HepG2 (cell line): ENCODE data around the gene LZTS2. TPM values are rescaled to one million over a fixed set of nuclear protein-coding genes. Genes with fewer than 3 reads are reported as not detected.

ENCODE experiments used
- ASH2L ChIP-seq: fragments of 300-600, 200-600 bp; sonication (generic); IDR thresholded peaks from 2 replicates; pipeline ENCODE4 v1.7.0; 2017; ENCODE audit warnings: low read depth, mild to moderate bottlenecking, moderate library complexity, mixed read lengths, low read length; ENCODE audit not compliant: insufficient read length
- BHLHE40 ChIP-seq: IDR thresholded peaks from 2 replicates; pipeline ENCODE4 v1.6.1; 2011; ENCODE audit warnings: low read length, improper control_type of control experiment
- EEA1 ChIP-seq: sonication (generic); formaldehyde crosslinking; IDR thresholded peaks from 2 replicates; pipeline ENCODE4 v1.5.1; 2020; ENCODE audit warnings: mild to moderate bottlenecking, missing genetic modification reagents, borderline replicate concordance
- FIP1L1 ChIP-seq: fragments of 200-400 bp; formaldehyde crosslinking; IDR thresholded peaks from 2 replicates; pipeline ENCODE4 v1.6.1; 2018; ENCODE audit warnings: low read depth, mild to moderate bottlenecking, low read length, moderate library complexity, borderline replicate concordance; ENCODE audit not compliant: insufficient read depth
- FOXA3 ChIP-seq: IDR thresholded peaks from 2 replicates; pipeline ENCODE4 v1.6.1; 2016; ENCODE audit warnings: missing genetic modification reagents, missing compliant biosample characterization
- FOXM1 ChIP-seq: sonication (generic); formaldehyde crosslinking; IDR thresholded peaks from 2 replicates; pipeline ENCODE4 v1.5.0; 2020; ENCODE audit warnings: missing genetic modification reagents
- GATA4 ChIP-seq: sonication (generic); IDR thresholded peaks from 2 replicates; pipeline ENCODE4 v1.6.1; 2016; ENCODE audit warnings: antibody characterized with exemption, low read depth, borderline replicate concordance
- HNRNPLL ChIP-seq: fragments of 200-400 bp; formaldehyde crosslinking; IDR thresholded peaks from 2 replicates; pipeline ENCODE4 v1.6.1; 2017; ENCODE audit warnings: mild to moderate bottlenecking, low read depth, low read length; ENCODE audit not compliant: poor library complexity, severe bottlenecking
- PHF5A ChIP-seq: IDR thresholded peaks from one replicate; pipeline ENCODE4 v1.6.1; 2018; ENCODE audit warnings: low read depth, missing genetic modification reagents; ENCODE audit not compliant: unreplicated experiment
- POLR2G ChIP-seq: fragments of 200-400 bp; formaldehyde crosslinking; IDR thresholded peaks from 2 replicates; pipeline ENCODE4 v1.6.1; 2018; ENCODE audit warnings: mild to moderate bottlenecking, low read depth, low read length, moderate library complexity
- PRMT3 ChIP-seq: sonication (generic); formaldehyde crosslinking; IDR thresholded peaks from 2 replicates; pipeline ENCODE4 v1.8.1; 2022; ENCODE audit warnings: low read depth, mild to moderate bottlenecking, moderate library complexity, missing genetic modification reagents, borderline replicate concordance
- SATB2 ChIP-seq: sonication (generic); formaldehyde crosslinking; IDR thresholded peaks from 2 replicates; pipeline ENCODE4 v1.5.0; 2020; ENCODE audit warnings: missing genetic modification reagents
- SSRP1 ChIP-seq: IDR thresholded peaks from 2 replicates; pipeline ENCODE4 v1.6.1; 2016; ENCODE audit warnings: control low read depth
- ZFY ChIP-seq: sonication (generic); formaldehyde crosslinking; IDR thresholded peaks from 2 replicates; pipeline ENCODE4 v1.4.0; 2020; ENCODE audit warnings: missing genetic modification reagents
- ZNF333 ChIP-seq: sonication (generic); formaldehyde crosslinking; IDR thresholded peaks from 2 replicates; pipeline ENCODE4 v1.4.0; 2020; ENCODE audit warnings: mild to moderate bottlenecking, missing genetic modification reagents, borderline replicate concordance
- ZNF570 ChIP-seq: sonication (generic); formaldehyde crosslinking; IDR thresholded peaks from 2 replicates; pipeline ENCODE4 v1.4.0; 2020; ENCODE audit warnings: mild to moderate bottlenecking, missing genetic modification reagents, borderline replicate concordance
- ZSCAN12 ChIP-seq: sonication (generic); formaldehyde crosslinking; IDR thresholded peaks from 2 replicates; pipeline ENCODE4 v1.9.0; 2021; ENCODE audit warnings: mild to moderate bottlenecking, missing genetic modification reagents
- polyA plus RNA-seq, 8 experiments: library from polyadenylated mRNA; depleted of rRNA in 3 of 8; stranded (reverse) in 7 of 8; unstranded in 1 of 8; fragments of >200 nt; fragmentation: Illumina TruSeq in 4 of 8; extraction: Trizol in 4 of 8; gene quantifications; 2 replicates each; pipeline versions ENCODE4 v1.2.1 to v1.2.3, GENCODE V29; 2011 to 2016; ENCODE audit warnings: low read depth in 4 of 8, missing spikeins in 1 of 8, mixed read lengths in 1 of 8; ENCODE audit not compliant: insufficient read depth in 1 of 8
- total RNA-seq, 5 experiments: library from RNA; depleted of rRNA; stranded (reverse); fragments of >200 nt; fragmentation: Illumina TruSeq; extraction: Trizol; gene quantifications; 2 replicates each; pipeline ENCODE4 v1.2.3, GENCODE V29; 2016; ENCODE audit warnings: low read depth in 1 of 5
- TF ChIP-seq, protein P1 (sequence below): sonication (generic); formaldehyde crosslinking; IDR thresholded peaks from 2 replicates; pipeline ENCODE4 v1.4.0; 2020; ENCODE audit warnings: missing genetic modification reagents
- TF ChIP-seq, protein P2 (sequence below): sonication (generic); formaldehyde crosslinking; IDR thresholded peaks from 2 replicates; pipeline ENCODE4 v1.4.0; 2020; ENCODE audit warnings: missing genetic modification reagents
- TF ChIP-seq, protein P3 (sequence below): sonication (generic); formaldehyde crosslinking; IDR thresholded peaks from 2 replicates; pipeline ENCODE4 v1.5.1; 2020; ENCODE audit warnings: missing genetic modification reagents, mild to moderate bottlenecking, borderline replicate concordance
- TF ChIP-seq, protein P4 (sequence below): sonication (generic); formaldehyde crosslinking; IDR thresholded peaks from 2 replicates; pipeline ENCODE4 v1.8.1; 2022; ENCODE audit warnings: low read depth, mild to moderate bottlenecking, missing genetic modification reagents

LZTS2 gene
- total and polyA plus RNA-seq, 2 of the 13 experiments (the other 11 are each of a cell fraction or from before 2014, with no cell fraction given), result 43.6 to 65.6 TPM

DNA sequence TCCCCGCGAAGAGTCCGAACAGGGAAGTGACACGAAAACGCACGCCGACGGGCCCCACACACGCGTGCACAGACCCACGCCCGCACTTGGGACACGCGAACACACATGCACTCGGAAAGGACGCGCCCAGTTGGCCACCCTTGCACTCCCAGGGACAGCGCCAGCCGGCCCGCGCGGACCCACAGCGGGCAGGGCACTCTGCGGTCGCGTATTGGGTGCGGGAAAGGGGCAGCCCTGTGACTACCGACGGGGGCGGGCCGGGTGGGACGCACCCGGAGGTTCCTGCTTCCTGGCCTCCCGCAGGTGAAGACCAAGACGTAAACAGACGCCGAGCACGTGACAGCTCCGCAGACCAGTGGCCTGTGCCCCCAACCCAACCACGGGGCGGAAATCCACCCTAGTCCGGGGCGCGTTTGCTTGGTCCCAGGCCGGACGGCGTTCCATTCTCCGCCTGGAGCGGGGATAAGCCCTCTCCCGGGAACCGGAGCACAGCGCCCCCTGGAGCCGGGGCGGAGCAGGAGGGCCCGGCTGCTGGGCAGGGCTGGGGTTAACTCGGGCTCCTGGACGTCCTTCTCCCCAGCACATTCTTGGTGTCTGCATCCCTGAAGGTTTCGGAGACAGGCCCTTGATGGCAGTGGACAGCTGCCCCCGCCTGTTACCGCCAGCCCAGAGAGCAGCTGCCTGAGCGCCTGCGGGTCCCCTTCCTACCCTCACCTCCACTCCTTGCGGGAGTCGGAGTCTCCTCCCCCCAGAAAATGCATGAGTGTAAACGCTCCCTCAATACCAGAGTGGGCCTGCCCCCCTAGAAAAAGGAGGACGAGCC lies 2.0 kb upstream of the LZTS2 start (continued):
- TF ChIP-seq FIP1L1 (no peak), GATA4 (no peak), PRMT3 (CRISPR knock-in tag) (no peak), ZSCAN12 (0 out of 2 replicates have a peak, but pooled peaks have one; percentile 18), FOXM1 (0 out of 2 replicates have a peak, but pooled peaks have one; percentile 22), ZNF570 (no peak), SSRP1 (CRISPR knock-in tag) (no peak), POLR2G (peak; percentile 25; the same call in 1 of the 2 replicates), ZFY (CRISPR knock-in tag) (peak; percentile 91), ZNF333 (CRISPR knock-in tag) (no peak), SATB2 (CRISPR knock-in tag) (no peak), ASH2L (no peak), HNRNPLL (peak; percentile 75), PHF5A (CRISPR knock-in tag) (no peak), FOXA3 (CRISPR knock-in tag) (no peak; the same call in 1 of the 2 replicates), BHLHE40 (no peak), EEA1 (CRISPR knock-in tag) (0 out of 2 replicates have a peak, but pooled peaks have one; percentile 27)
- TF ChIP-seq, protein P1, sequence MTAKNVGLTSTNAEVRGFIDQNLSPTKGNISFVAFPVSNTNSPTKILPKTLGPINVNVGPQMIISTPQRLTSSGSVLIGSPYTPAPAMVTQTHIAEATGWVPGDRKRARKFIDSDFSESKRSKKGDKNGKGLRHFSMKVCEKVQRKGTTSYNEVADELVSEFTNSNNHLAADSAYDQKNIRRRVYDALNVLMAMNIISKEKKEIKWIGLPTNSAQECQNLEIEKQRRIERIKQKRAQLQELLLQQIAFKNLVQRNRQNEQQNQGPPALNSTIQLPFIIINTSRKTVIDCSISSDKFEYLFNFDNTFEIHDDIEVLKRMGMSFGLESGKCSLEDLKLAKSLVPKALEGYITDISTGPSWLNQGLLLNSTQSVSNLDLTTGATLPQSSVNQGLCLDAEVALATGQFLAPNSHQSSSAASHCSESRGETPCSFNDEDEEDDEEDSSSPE, result no peak; the same call in none of the 2 replicates
- TF ChIP-seq, protein P2, sequence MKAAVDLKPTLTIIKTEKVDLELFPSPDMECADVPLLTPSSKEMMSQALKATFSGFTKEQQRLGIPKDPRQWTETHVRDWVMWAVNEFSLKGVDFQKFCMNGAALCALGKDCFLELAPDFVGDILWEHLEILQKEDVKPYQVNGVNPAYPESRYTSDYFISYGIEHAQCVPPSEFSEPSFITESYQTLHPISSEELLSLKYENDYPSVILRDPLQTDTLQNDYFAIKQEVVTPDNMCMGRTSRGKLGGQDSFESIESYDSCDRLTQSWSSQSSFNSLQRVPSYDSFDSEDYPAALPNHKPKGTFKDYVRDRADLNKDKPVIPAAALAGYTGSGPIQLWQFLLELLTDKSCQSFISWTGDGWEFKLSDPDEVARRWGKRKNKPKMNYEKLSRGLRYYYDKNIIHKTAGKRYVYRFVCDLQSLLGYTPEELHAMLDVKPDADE (CRISPR knock-in tag), result no peak
- TF ChIP-seq, protein P3, sequence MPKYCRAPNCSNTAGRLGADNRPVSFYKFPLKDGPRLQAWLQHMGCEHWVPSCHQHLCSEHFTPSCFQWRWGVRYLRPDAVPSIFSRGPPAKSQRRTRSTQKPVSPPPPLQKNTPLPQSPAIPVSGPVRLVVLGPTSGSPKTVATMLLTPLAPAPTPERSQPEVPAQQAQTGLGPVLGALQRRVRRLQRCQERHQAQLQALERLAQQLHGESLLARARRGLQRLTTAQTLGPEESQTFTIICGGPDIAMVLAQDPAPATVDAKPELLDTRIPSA (CRISPR knock-in tag), result no peak
- TF ChIP-seq, protein P4, sequence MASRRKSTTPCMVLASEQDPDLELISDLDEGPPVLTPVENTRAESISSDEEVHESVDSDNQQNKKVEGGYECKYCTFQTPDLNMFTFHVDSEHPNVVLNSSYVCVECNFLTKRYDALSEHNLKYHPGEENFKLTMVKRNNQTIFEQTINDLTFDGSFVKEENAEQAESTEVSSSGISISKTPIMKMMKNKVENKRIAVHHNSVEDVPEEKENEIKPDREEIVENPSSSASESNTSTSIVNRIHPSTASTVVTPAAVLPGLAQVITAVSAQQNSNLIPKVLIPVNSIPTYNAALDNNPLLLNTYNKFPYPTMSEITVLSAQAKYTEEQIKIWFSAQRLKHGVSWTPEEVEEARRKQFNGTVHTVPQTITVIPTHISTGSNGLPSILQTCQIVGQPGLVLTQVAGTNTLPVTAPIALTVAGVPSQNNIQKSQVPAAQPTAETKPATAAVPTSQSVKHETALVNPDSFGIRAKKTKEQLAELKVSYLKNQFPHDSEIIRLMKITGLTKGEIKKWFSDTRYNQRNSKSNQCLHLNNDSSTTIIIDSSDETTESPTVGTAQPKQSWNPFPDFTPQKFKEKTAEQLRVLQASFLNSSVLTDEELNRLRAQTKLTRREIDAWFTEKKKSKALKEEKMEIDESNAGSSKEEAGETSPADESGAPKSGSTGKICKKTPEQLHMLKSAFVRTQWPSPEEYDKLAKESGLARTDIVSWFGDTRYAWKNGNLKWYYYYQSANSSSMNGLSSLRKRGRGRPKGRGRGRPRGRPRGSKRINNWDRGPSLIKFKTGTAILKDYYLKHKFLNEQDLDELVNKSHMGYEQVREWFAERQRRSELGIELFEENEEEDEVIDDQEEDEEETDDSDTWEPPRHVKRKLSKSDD (CRISPR knock-in tag), result no peak; the same call in 1 of the 2 replicates
